Naive thymus-derived CD8-positive, alpha-beta T cell (primary cell): ENCODE measurements around the gene EGFLAM. TPM values are rescaled to one million over a fixed set of nuclear protein-coding genes. Genes with fewer than 3 reads are reported as not detected.

Experiments used
- ATAC-seq, 2 donors: fragments of 150-1000 bp; cut with Tn5 transposase in 1 of 2; sonication (Bioruptor Pico), chemical (Tn5 transposase) in 1 of 2; 1 replicate in 1 of 2; 2 replicates in 1 of 2; pipeline ENCODE4 v1.10.0; 2021; ENCODE audit warnings: mild to moderate bottlenecking in 2 of 2, moderate library complexity in 2 of 2
- POLR2A ChIA-PET: fragments of 350-600 bp; sonication (Branson Sonifier 250); formaldehyde crosslinking; loops from one replicate; lab custom pipeline; 2021; ENCODE audit warnings: antibody characterized with exemption; lab: Charles Lee
- DNase-seq, 10 donors: peaks; one replicate each; pipeline versions ENCODE4 v3.0.0 to v3.0.0-alpha.2; 2020 to 2022
- H3K27ac Mint-ChIP-seq, 10 donors: one replicate each; pipeline ENCODE4 v1.8.0; 2020 to 2022; ENCODE audit warnings: mild to moderate bottlenecking in 10 of 10, mixed read lengths in 10 of 10, moderate library complexity in 4 of 10, inconsistent platforms in 1 of 10
- H3K27me3 Mint-ChIP-seq, 5 donors: one replicate each; pipeline ENCODE4 v1.8.0; 2021 to 2022; ENCODE audit warnings: mixed read lengths in 5 of 5
- H3K36me3 Mint-ChIP-seq, 3 donors: one replicate each; pipeline ENCODE4 v1.8.0; 2020 to 2022; ENCODE audit warnings: mixed read lengths in 3 of 3, mild to moderate bottlenecking in 2 of 3, inconsistent platforms in 1 of 3
- H3K4me1 Mint-ChIP-seq, 4 donors: one replicate each; pipeline ENCODE4 v1.8.0; 2021 to 2022; ENCODE audit warnings: mixed read lengths in 4 of 4
- H3K4me3 Mint-ChIP-seq, 10 donors: one replicate each; pipeline ENCODE4 v1.8.0; 2020 to 2022; ENCODE audit warnings: mild to moderate bottlenecking in 10 of 10, mixed read lengths in 10 of 10, moderate library complexity in 6 of 10, inconsistent platforms in 1 of 10
- H3K9me3 Mint-ChIP-seq, 9 donors: one replicate each; pipeline ENCODE4 v1.8.0; 2020 to 2022; ENCODE audit warnings: mixed read lengths in 9 of 9, mild to moderate bottlenecking in 3 of 9, inconsistent platforms in 1 of 9, moderate library complexity in 1 of 9
- polyA plus RNA-seq, 3 donors: library from polyadenylated mRNA; unstranded; fragments of 300-500 nt; fragmentation: Illumina TruSeq; gene quantifications; one replicate each; pipeline ENCODE4 v1.2.3, GENCODE V29; 2021
- total RNA-seq, 8 experiments: library from RNA in 2 of 8; stranded (reverse) in 2 of 8; gene quantifications; one replicate each; pipeline ENCODE4 v1.2.3 and lab custom pipeline; 2021 to 2026

The EGFLAM gene
- total and polyA plus RNA-seq, 5 experiments from 2014 or later, result not detected

DNA sequence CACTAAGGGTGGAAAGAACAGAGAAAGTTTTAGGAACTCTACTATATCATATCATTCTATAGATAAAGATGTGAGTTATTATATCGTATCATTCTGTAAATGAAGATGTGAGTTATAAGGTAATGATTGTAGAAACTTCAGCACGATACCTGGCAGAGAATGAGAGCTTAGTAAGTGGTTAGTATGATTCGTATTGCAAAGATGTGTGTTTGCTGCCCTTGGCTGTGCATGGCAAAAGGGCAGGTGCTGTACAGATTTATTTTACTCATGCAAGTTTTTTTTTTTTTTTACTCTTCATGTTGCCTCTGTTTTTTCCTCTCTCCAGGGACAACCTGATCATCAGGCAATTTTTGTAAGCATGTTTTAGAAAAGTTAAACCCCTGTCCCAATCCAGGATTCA, 83.3 kb downstream of the EGFLAM start:
- Mint-ChIP-seq H3K27me3 (peaks cover 7 to 29% (median 11%) of the 10 kb centered on the region in 5 donors), H3K4me3 (no peak overlapping the region), H3K4me1 (peaks cover 0 to 6% (median 3%) of the 10 kb centered on the region in 4 donors), H3K27ac (no peak overlapping the region), H3K9me3 (no peaks in the 10 kb centered on the region), H3K36me3 (no peaks in the 10 kb centered on the region)
- DNase-seq, result no peak
- ATAC-seq, result no peak
- POLR2A ChIA-PET, result no interaction called here

DNA sequence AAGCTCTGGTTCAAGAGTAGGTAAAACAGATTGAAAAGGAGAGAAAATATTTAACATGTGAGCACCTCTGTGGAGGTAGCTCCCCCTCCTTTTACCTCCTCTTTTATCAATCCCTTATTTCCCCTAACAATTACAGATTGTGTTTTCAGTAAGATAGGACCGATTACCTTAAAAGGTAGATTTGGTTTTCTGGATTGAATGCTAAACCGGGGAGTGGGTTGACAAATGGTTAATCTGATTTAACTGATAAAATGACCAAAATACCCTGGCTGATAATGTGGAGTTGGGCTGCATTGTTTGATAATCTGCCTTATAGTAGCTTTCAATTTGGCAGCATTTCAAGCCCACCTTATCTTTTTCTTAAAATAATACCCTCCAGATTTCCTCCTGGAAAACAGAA, 83.9 kb downstream of the EGFLAM start:
- peak overlapping the region in 1 of 10 donors; percentile 19 for H3K27ac Mint-ChIP-seq

DNA sequence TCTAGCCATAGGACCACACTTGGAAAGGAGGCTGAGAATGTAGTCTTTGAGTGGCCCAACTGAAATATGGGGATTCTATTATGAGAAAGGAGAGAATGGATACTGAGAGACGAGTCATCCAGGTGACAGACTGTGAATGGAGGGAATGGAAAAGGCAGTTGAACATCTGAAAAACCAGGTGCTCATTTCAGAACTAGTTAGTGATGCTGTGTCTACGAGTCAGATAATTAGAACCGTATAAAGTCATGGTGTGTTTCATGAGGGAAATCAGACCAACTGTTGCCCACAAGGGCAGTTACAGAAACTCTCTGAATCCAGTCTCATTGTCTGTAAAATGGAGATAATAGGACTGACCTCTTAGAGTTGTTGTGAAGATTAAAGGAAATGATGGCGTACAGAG, 86.5 kb downstream of the EGFLAM start:
- POLR2A ChIA-PET, result no interaction called here
- Mint-ChIP-seq H3K4me1 (peaks cover 1 to 13% (median 5%) of the 10 kb centered on the region in 4 donors), H3K4me3 (no peak overlapping the region), H3K36me3 (no peaks in the 10 kb centered on the region), H3K27me3 (peaks cover 3 to 17% (median 7%) of the 10 kb centered on the region in 5 donors), H3K9me3 (peaks cover 0 to 14% (median 0%) of the 10 kb centered on the region in 9 donors), H3K27ac (no peak overlapping the region)
- DNase-seq, result no peak
- ATAC-seq, result no peak

More for the DNA sequence above, 83.9 kb downstream of the EGFLAM start:
- POLR2A ChIA-PET, result no interaction called here
- DNase-seq (no peak), ATAC-seq (no peak)
- H3K9me3 Mint-ChIP-seq, result peaks cover 0 to 2% (median 0%) of the 10 kb centered on the region in 9 donors
- no peak overlapping the region for H3K4me3 Mint-ChIP-seq
- no peaks in the 10 kb centered on the region for H3K36me3 Mint-ChIP-seq
- peaks cover 0 to 6% (median 3%) of the 10 kb centered on the region in 4 donors for H3K4me1 Mint-ChIP-seq
- H3K27me3 Mint-ChIP-seq, result peaks cover 7 to 29% (median 11%) of the 10 kb centered on the region in 5 donors

DNA sequence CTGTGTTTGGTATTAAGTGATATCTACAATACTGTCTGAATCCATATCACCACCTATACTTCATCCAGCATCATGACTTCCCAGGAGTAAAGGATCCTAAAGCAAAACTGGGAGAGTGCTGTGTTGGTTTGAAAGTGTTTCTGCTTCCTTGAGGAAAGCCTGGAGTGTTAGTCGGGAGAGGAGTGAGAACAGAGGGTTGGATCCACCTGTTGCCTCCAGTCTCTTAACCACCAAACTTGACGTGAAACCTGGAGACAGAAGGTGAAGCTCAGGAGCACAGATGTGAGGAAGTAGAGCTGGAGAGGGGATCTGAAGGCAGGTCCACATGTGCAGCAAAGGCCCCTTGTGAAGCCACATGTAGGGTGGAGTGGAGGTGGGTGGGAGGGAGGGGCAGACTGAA, 88.2 kb downstream of the EGFLAM start:
- peaks cover 0 to 14% (median 0%) of the 10 kb centered on the region in 9 donors for H3K9me3 Mint-ChIP-seq
- no peak overlapping the region for H3K4me3 Mint-ChIP-seq
- DNase-seq (no peak), ATAC-seq (no peak)
- H3K4me1 Mint-ChIP-seq, result peaks cover 1 to 19% (median 6%) of the 10 kb centered on the region in 4 donors
- H3K27ac Mint-ChIP-seq, result no peak overlapping the region
- H3K27me3 Mint-ChIP-seq, result peaks cover 0 to 8% (median under 1%) of the 10 kb centered on the region in 5 donors
- no peaks in the 10 kb centered on the region for H3K36me3 Mint-ChIP-seq
- POLR2A ChIA-PET, result no interaction called here

DNA sequence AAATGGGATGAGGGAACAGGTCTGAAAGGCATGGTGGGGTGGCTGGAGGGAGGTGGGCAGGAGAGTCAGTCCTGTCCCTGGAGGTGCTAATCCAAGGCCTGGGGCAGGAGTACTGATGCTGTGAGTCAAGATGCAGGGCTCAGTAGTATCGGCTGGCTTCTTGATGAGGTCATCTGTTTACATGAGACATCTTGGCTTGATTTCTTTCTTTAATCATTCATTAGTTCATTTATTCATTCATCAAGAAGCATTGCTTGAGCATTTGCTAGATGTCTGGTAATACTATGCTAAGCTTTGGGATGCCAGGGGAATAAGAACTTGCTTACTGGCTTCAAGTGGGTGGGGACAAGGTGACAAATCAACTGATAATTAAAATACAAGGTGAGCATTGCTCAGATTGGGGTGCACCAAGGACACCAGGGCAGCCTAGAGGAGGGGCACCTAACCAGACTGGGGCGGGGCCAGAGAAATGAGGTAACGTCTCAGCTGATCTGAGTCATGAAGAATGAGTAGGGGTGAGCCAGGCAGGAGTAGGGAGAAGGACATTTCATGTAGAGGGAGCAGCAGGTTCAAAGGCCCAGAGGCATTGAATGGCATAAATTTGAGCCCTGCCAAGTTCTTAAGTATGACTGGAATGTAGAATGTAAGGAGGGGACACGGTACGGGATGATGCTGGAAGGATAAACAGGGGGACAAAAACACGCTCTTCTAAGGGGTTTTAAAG, 88.8 kb downstream of the EGFLAM start:
- no peak for ATAC-seq
- Mint-ChIP-seq H3K36me3 (no peaks in the 10 kb centered on the region), H3K27me3 (peaks cover 0 to 4% (median 0%) of the 10 kb centered on the region in 5 donors), H3K4me1 (peaks cover 1 to 19% (median 6%) of the 10 kb centered on the region in 4 donors), H3K27ac (no peak overlapping the region), H3K9me3 (peaks cover 0 to 14% (median 0%) of the 10 kb centered on the region in 9 donors), H3K4me3 (no peak overlapping the region)
- DNase-seq, result no peak
- POLR2A ChIA-PET, result no interaction called here

DNA sequence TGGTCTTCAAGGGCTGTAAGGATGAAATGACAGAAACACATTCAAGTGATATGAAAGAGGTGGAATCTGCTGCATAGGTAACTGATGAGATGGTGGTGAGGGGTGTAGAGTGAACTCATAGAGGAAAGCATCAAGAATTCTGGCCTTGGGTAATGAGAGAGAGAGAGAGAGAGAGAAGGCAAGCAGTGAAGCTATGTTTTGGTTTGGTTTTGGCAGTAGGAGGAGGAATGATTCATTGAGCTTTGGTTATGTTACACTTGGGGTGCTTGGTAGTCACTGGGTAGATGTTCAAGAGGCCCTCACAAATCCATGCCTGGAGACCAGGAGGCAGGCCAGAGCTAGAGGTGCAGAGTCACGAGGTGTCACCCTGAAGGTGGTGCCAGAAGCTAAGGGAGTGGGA, 89.5 kb downstream of the EGFLAM start:
- Mint-ChIP-seq H3K4me3 (peak overlapping the region in 1 of 10 donors; percentile 49), H3K27me3 (peaks cover 0 to 4% (median 0%) of the 10 kb centered on the region in 5 donors), H3K9me3 (peaks cover 0 to 14% (median 0%) of the 10 kb centered on the region in 9 donors), H3K4me1 (peaks cover 1 to 19% (median 6%) of the 10 kb centered on the region in 4 donors), H3K36me3 (no peaks in the 10 kb centered on the region), H3K27ac (peak overlapping the region in 2 of 10 donors; percentile 0 to 13)
- DNase-seq (no peak), ATAC-seq (no peak)
- POLR2A ChIA-PET, result no interaction called here

DNA sequence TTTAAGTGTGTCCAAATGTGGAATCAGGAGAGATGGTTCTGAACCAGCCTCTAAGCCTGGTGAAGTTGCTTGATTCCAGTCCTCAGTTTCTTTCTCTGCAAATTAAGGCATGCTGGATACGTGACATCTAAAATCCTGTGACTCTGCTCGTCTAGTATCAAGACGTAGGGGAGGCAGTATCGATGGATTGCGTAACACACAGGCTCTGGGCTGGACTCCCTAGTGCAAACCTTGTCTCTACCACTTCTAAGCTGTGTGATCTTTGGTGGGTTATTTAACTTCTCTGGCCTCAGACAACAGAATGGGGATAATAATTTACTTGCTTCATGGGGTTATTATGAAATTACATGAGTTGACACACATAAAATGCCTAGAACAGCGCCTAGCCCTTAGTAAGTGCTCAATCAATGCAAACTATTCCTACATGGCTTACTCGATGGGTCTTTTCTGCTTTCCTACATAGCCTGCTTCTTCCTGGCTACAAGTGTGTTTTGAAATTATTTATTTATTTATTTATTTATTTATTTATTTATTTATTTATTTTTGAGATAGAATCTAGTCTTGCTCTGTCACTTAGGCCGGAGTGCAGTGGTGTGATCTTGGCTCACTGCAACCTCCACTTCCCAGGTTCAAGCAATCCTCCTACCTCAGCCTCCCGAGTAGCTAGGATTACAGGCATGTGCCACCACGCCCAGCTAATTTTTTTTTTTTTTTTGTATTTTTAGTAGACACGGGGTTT, 102.1 kb downstream of the EGFLAM start:
- peaks cover 0 to 4% (median 0%) of the 10 kb centered on the region in 9 donors for H3K9me3 Mint-ChIP-seq
- DNase-seq (no peak), ATAC-seq (no peak)
- H3K4me3 Mint-ChIP-seq, result no peak overlapping the region
- no peaks in the 10 kb centered on the region for H3K36me3 Mint-ChIP-seq
- peaks cover 0 to 15% (median 5%) of the 10 kb centered on the region in 5 donors for H3K27me3 Mint-ChIP-seq
- POLR2A ChIA-PET, result no interaction called here
- no peak overlapping the region for H3K27ac Mint-ChIP-seq
- peaks cover 0 to 3% (median 0%) of the 10 kb centered on the region in 4 donors for H3K4me1 Mint-ChIP-seq

DNA sequence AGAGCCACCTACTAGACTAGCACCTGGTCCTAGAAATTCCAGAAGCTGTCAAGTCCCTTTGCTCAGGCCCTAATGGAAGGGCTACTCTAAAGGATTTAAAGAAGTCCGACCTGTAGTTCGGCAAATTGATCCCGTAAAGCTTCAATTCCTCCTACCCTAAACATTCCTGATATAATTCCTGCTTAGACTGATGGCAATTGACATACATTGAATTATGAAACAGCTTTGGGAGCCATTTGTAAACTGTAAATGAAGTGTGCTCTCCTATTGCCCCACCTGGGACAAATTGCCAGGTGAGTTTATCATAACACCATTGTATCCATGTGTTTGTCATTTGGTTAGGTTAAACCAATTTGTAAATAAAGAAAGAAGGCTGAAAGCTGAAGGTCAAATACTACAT, 104.4 kb downstream of the EGFLAM start:
- POLR2A ChIA-PET, result no interaction called here

DNA sequence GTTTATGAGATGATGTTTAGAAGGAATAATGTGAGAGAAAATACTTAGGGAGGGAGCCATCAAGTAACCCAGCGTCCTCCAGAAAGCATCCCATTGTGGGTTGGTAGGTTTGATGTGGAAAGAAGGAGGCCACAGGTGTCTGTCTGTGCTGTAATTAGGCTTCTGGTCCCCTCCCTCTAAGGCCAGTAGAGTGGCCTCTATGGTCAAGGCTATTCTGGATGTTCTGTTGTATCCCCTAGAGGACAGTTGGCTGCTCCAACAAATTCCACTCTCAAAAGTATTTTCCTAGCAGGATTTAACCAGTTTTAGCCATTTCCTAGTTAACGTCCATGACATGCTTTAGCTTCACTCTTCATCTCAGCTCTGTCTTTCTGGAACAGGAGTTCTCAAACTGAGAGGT, 106.5 kb downstream of the EGFLAM start:
- Mint-ChIP-seq H3K27ac (no peak overlapping the region), H3K9me3 (peaks cover 0 to under 1% (median 0%) of the 10 kb centered on the region in 9 donors), H3K4me3 (no peak overlapping the region), H3K36me3 (no peaks in the 10 kb centered on the region), H3K4me1 (peaks cover 10 to 19% (median 14%) of the 10 kb centered on the region in 4 donors), H3K27me3 (peaks cover 0 to 12% (median 6%) of the 10 kb centered on the region in 5 donors)
- DNase-seq, result no peak
- no peak for ATAC-seq
- POLR2A ChIA-PET, result no interaction called here

More for the DNA sequence above, 104.4 kb downstream of the EGFLAM start:
- ATAC-seq (no peak), DNase-seq (no peak)
- no peak overlapping the region for H3K4me3 Mint-ChIP-seq
- H3K36me3 Mint-ChIP-seq, result no peaks in the 10 kb centered on the region
- H3K9me3 Mint-ChIP-seq, result peaks cover 0 to 4% (median 0%) of the 10 kb centered on the region in 9 donors
- peaks cover 0 to 12% (median 4%) of the 10 kb centered on the region in 5 donors for H3K27me3 Mint-ChIP-seq
- peaks cover 2 to 6% (median 4%) of the 10 kb centered on the region in 4 donors for H3K4me1 Mint-ChIP-seq
- no peak overlapping the region for H3K27ac Mint-ChIP-seq

DNA sequence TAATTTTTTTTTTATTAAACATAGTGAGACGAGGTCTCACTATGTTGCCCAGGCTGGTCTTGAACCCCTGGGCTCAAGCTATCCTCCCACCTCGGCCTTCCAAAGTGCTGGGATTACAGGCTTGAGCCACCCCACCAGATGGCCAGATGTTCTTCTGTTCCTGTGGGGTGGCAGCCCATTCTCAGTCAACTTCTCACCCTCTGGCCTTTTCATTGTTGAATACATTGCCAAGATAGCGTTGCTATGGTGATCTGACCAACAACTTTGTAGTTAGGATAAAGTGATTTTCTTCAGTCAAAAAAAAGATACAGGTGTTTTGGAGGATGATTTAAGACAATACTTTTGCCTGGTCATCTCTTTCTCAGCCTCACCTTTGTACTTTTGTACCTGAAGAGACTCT, 109.1 kb downstream of the EGFLAM start:
- Mint-ChIP-seq H3K4me1 (peaks cover 10 to 19% (median 14%) of the 10 kb centered on the region in 4 donors), H3K4me3 (peak overlapping the region in 1 of 10 donors; percentile 27), H3K27ac (peak overlapping the region in 1 of 10 donors; percentile 52), H3K9me3 (no peaks in the 10 kb centered on the region), H3K27me3 (peaks cover 0 to 8% (median 5%) of the 10 kb centered on the region in 5 donors), H3K36me3 (no peaks in the 10 kb centered on the region)
- DNase-seq, result no peak
- POLR2A ChIA-PET, result no interaction called here
- no peak for ATAC-seq

DNA sequence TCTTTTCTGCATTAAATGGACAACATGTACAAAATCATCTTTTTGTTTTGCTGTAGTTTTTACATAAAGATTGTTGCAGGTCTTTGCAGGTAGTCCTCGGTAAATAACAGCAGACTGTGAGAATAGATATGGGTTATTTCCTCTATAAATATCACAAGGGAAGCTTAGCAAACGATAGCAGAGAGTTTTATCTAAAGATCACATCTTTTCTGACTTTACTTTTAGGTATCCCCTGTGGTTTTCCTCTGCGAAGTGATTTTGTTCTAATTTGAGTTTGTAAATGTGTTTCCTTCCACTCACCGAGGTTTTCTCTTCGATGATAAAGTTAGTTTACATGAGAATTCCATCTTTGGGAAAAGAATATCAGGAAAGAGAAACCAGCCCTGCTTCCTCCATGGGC, 109.6 kb downstream of the EGFLAM start:
- Mint-ChIP-seq H3K4me1 (peaks cover 10 to 19% (median 14%) of the 10 kb centered on the region in 4 donors), H3K36me3 (no peaks in the 10 kb centered on the region), H3K27ac (peak overlapping the region in 2 of 10 donors; percentile 25 to 32), H3K27me3 (peaks cover 0 to 8% (median 5%) of the 10 kb centered on the region in 5 donors), H3K9me3 (no peaks in the 10 kb centered on the region), H3K4me3 (peak overlapping the region in 7 of 10 donors; percentile 22 to 76 (median 47))
- DNase-seq, result peak in 1 of 10 donors; percentile 12
- POLR2A ChIA-PET, result no interaction called here
- no peak for ATAC-seq

DNA sequence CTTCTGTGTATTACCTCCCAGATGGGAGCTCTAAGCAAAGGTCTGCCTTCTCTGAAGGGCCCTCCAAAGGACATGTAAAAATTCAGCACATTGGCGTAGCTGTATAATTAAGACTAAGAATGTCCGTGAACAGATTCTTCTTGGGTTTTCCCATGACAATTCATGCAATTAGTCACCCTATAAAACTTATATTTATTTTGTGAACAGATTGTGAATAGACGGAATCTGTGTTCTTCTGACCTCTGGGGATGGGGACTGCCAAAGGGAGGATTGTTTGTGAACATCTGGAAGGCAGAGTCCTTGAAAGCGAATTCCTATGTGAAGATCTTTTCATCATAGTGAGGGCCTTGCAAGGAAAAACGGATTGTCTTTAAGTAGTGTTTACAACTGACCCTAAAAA, 111.3 kb downstream of the EGFLAM start:
- no peak for DNase-seq
- Mint-ChIP-seq H3K9me3 (no peaks in the 10 kb centered on the region), H3K36me3 (no peaks in the 10 kb centered on the region), H3K27me3 (peaks cover 0 to 7% (median 3%) of the 10 kb centered on the region in 5 donors), H3K4me1 (peaks cover 7 to 19% (median 14%) of the 10 kb centered on the region in 4 donors), H3K27ac (no peak overlapping the region), H3K4me3 (no peak overlapping the region)
- no peak for ATAC-seq
- POLR2A ChIA-PET, result no interaction called here
